Fibroblast of villous mesenchyme (primary cell): ENCODE data around the gene PRDM1. TPM values are rescaled to one million over a fixed set of nuclear protein-coding genes. Genes with fewer than 3 reads are reported as not detected.

Experiments used
- DNase-seq: peaks from one replicate; pipeline ENCODE4 v3.0.0-alpha.2; 2010; ENCODE audit warnings: low read depth
- H3K4me3 ChIP-seq: 2 replicates; pipeline ENCODE4 v1.5.1; 2011; ENCODE audit warnings: low read depth, mild to moderate bottlenecking, low read length
- CTCF ChIP-seq: IDR thresholded peaks from 2 replicates; pipeline ENCODE4 v1.5.1; 2012; ENCODE audit warnings: low read depth, mild to moderate bottlenecking, low read length; ENCODE audit not compliant: insufficient read depth
- total RNA-seq: library from RNA; depleted of rRNA; stranded (reverse); fragments of >200 nt; gene quantifications from 2 replicates; pipeline ENCODE4 v1.2.3, GENCODE V29; 2012

Gene PRDM1
- total RNA-seq, 1 donor = 39.7 TPM

- no peak for DNase-seq
- no peak for TF ChIP-seq CTCF
- no peak overlapping the region for H3K4me3 ChIP-seq
These were observed 21.4 kb upstream of the PRDM1 start for GRCh38 chr6:106064756-106065155.

- DNase-seq = no peak
- TF ChIP-seq CTCF = no peak
- H3K4me3 ChIP-seq = no peak overlapping the region
These were observed 19.1 kb upstream of the PRDM1 start for GRCh38 chr6:106066989-106067388.

- peak; percentile 72 for DNase-seq
- TF ChIP-seq CTCF = no peak
- no peak overlapping the region for H3K4me3 ChIP-seq
These were observed 16.7 kb upstream of the PRDM1 start for GRCh38 chr6:106069478-106069877.

GRCh38 chr6:106070636-106071035 is 15.5 kb upstream of the PRDM1 start:
- DNase-seq = no peak
- TF ChIP-seq CTCF = no peak
- no peak overlapping the region for H3K4me3 ChIP-seq

GRCh38 chr6:106072501-106073090 is 13.5 kb upstream of the PRDM1 start:
- H3K4me3 ChIP-seq = no peak overlapping the region
- TF ChIP-seq CTCF = no peak
- no peak for DNase-seq

- no peak overlapping the region for H3K4me3 ChIP-seq
- no peak for TF ChIP-seq CTCF
- no peak for DNase-seq
These were observed 12.0 kb upstream of the PRDM1 start for GRCh38 chr6:106074146-106074545.

- no peak for DNase-seq
- H3K4me3 ChIP-seq = no peak overlapping the region
- TF ChIP-seq CTCF = no peak
These were observed 10.0 kb upstream of the PRDM1 start for GRCh38 chr6:106076139-106076538.
